ENCODE data around the gene OPCML. TPM values are rescaled to one million over a fixed set of nuclear protein-coding genes. Genes with fewer than 3 reads are reported as not detected.

Gene OPCML
- total and polyA plus RNA-seq, 2 experiments from 2014 or later: 1.2 to 4.4 TPM

DNA sequence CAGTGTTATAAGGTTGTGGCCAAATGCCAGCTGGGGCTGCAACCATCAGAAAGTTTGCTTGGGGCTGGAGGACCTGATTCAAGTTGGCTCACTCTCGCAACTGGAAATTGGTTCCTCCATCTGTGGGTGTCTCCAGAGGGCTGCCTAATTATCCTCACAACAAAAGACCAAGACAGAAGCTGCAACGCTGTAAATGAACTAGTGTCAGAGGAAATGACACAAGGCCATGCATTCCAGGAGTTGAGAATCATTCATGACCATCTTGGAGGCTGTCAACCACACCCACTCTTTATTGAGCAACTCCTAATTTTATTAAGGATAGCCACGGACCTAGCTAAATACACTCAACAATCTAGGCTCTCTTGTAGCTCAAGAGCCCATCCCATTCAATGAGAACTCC lies 1060.8 kb downstream of the OPCML start:
- H3K36me3 Mint-ChIP-seq (ENCODE audit: low read depth): no peaks in the 10 kb centered on the region
- no peak for DNase-seq (ENCODE audit: low spot score)
- no peak overlapping the region for H3K4me2 ChIP-seq

DNA sequence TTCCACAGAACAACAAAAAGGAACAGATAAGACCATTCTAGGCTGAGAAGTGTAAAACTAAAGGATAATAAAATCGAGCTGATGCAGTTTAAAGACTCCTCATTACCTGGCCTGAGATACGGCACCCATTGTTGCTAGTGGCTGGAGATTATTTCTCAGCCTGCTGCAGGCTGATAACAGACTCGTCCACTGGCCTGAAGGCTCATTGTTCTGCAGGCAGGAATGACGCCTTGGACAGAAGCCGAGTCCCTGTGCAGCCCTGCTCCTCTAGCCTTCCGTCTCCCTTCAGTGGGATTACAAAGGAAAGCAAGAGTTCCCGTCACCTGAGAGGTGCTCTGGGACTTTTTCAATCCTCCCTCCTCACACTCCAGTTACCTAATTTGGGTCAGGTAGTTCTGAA lies 1065.3 kb downstream of the OPCML start:
- Histone ChIP-seq H3K9me2 (ENCODE audit: insufficient read depth) (no peaks in the 10 kb centered on the region), H3K27me3 (ENCODE audit: insufficient read depth) (no peaks in the 10 kb centered on the region)
- TF ChIP-seq ZNF114 (CRISPR knock-in tag; IDR thresholded peaks at IDR 0.05): no peak
- TF ChIP-seq, protein P1, sequence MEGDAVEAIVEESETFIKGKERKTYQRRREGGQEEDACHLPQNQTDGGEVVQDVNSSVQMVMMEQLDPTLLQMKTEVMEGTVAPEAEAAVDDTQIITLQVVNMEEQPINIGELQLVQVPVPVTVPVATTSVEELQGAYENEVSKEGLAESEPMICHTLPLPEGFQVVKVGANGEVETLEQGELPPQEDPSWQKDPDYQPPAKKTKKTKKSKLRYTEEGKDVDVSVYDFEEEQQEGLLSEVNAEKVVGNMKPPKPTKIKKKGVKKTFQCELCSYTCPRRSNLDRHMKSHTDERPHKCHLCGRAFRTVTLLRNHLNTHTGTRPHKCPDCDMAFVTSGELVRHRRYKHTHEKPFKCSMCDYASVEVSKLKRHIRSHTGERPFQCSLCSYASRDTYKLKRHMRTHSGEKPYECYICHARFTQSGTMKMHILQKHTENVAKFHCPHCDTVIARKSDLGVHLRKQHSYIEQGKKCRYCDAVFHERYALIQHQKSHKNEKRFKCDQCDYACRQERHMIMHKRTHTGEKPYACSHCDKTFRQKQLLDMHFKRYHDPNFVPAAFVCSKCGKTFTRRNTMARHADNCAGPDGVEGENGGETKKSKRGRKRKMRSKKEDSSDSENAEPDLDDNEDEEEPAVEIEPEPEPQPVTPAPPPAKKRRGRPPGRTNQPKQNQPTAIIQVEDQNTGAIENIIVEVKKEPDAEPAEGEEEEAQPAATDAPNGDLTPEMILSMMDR (conservative IDR thresholded peaks at IDR 0.05; ENCODE audit: low read depth in 2 of 2): no peak
- TF ChIP-seq ZNF331 (CRISPR knock-in tag; IDR thresholded peaks at IDR 0.05; ENCODE audit: low read depth): no peak
- TF ChIP-seq STAT1 (IDR thresholded peaks at IDR 0.05; ENCODE audit: unreplicated experiment): no peak
- TF ChIP-seq, protein P2, sequence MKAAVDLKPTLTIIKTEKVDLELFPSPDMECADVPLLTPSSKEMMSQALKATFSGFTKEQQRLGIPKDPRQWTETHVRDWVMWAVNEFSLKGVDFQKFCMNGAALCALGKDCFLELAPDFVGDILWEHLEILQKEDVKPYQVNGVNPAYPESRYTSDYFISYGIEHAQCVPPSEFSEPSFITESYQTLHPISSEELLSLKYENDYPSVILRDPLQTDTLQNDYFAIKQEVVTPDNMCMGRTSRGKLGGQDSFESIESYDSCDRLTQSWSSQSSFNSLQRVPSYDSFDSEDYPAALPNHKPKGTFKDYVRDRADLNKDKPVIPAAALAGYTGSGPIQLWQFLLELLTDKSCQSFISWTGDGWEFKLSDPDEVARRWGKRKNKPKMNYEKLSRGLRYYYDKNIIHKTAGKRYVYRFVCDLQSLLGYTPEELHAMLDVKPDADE (IDR thresholded peaks at IDR 0.05): no peak
- TF ChIP-seq EZH2phosphoT487 (IDR thresholded peaks at IDR 0.05; ENCODE audit: unreplicated experiment): no peak
- TF ChIP-seq, protein P3, sequence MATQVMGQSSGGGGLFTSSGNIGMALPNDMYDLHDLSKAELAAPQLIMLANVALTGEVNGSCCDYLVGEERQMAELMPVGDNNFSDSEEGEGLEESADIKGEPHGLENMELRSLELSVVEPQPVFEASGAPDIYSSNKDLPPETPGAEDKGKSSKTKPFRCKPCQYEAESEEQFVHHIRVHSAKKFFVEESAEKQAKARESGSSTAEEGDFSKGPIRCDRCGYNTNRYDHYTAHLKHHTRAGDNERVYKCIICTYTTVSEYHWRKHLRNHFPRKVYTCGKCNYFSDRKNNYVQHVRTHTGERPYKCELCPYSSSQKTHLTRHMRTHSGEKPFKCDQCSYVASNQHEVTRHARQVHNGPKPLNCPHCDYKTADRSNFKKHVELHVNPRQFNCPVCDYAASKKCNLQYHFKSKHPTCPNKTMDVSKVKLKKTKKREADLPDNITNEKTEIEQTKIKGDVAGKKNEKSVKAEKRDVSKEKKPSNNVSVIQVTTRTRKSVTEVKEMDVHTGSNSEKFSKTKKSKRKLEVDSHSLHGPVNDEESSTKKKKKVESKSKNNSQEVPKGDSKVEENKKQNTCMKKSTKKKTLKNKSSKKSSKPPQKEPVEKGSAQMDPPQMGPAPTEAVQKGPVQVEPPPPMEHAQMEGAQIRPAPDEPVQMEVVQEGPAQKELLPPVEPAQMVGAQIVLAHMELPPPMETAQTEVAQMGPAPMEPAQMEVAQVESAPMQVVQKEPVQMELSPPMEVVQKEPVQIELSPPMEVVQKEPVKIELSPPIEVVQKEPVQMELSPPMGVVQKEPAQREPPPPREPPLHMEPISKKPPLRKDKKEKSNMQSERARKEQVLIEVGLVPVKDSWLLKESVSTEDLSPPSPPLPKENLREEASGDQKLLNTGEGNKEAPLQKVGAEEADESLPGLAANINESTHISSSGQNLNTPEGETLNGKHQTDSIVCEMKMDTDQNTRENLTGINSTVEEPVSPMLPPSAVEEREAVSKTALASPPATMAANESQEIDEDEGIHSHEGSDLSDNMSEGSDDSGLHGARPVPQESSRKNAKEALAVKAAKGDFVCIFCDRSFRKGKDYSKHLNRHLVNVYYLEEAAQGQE (IDR thresholded peaks at IDR 0.05; ENCODE audit: unreplicated experiment): no peak
- TF ChIP-seq JUNB (IDR thresholded peaks at IDR 0.05; ENCODE audit: unreplicated experiment): no peak
- no peak for TF ChIP-seq NANOG (IDR thresholded peaks at IDR 0.05; ENCODE audit: borderline replicate concordance)

More for the DNA sequence above, 1060.8 kb downstream of the OPCML start:
- H3K4me1 ChIP-seq (ENCODE audit: insufficient read depth): no peaks in the 10 kb centered on the region
- Mint-ChIP-seq H3K27me3 (ENCODE audit: insufficient read depth, low read depth, poor library complexity) (no peaks in the 10 kb centered on the region), H3K4me3 (no peak overlapping the region), H3K9me3 (peaks cover 4% of the 10 kb centered on the region; the same call in 1 of the 3 replicates), H3K27ac (no peak overlapping the region), H3K4me1 (no peaks in the 10 kb centered on the region; the same call in 2 of the 3 replicates)
- no peak overlapping the region for H2AFZ ChIP-seq
- no peaks in the 10 kb centered on the region for H3K36me3 ChIP-seq (ENCODE audit: insufficient read depth)
- H4K20me1 ChIP-seq (replicated peaks; ENCODE audit: insufficient read depth): no peaks in the 10 kb centered on the region
- H3F3A ChIP-seq (replicated peaks; ENCODE audit: low read depth): no peaks in the 10 kb centered on the region
- 0 out of 2 replicates have a peak, but pooled peaks cover 4% of the 10 kb centered on the region for H3K9me2 ChIP-seq (ENCODE audit: insufficient read depth)
- H3K4me3 ChIP-seq: no peak overlapping the region
- H3K79me2 ChIP-seq (replicated peaks; ENCODE audit: insufficient read depth): no peaks in the 10 kb centered on the region
- H3K27ac ChIP-seq (ENCODE audit: low read depth): no peak overlapping the region
- no peak for TF ChIP-seq EZH2phosphoT487 (IDR thresholded peaks at IDR 0.05; ENCODE audit: unreplicated experiment)
- ATAC-seq: no peak
- H3K27me3 ChIP-seq (ENCODE audit: insufficient read depth): no peaks in the 10 kb centered on the region

More for the DNA sequence above, 1065.3 kb downstream of the OPCML start:
- Histone ChIP-seq H3K79me2 (replicated peaks; ENCODE audit: insufficient read depth) (no peaks in the 10 kb centered on the region), H3K4me3 (no peak overlapping the region), H3K36me3 (ENCODE audit: insufficient read depth) (no peaks in the 10 kb centered on the region), H3K4me2 (no peak overlapping the region), H3K27ac (ENCODE audit: low read depth) (no peak overlapping the region), H2AFZ (0 out of 2 replicates have a peak overlapping the region, but pooled peaks have one; percentile 32), H3F3A (replicated peaks; ENCODE audit: low read depth) (no peaks in the 10 kb centered on the region), H3K4me1 (ENCODE audit: insufficient read depth) (no peaks in the 10 kb centered on the region), H4K20me1 (replicated peaks; ENCODE audit: insufficient read depth) (no peaks in the 10 kb centered on the region)
- H3K4me1 Mint-ChIP-seq: no peaks in the 10 kb centered on the region; the same call in 2 of the 3 replicates
- peak; percentile 42; the same call in 2 of the 3 replicates for ATAC-seq
- no peak overlapping the region for H3K27ac Mint-ChIP-seq
- no peak overlapping the region for H3K4me3 Mint-ChIP-seq
- peaks cover 1% of the 10 kb centered on the region for H3K27me3 Mint-ChIP-seq (ENCODE audit: insufficient read depth, low read depth, poor library complexity)
- no peak for DNase-seq (ENCODE audit: low spot score)
- H3K36me3 Mint-ChIP-seq (ENCODE audit: low read depth): no peaks in the 10 kb centered on the region
- H3K9me3 Mint-ChIP-seq: peaks cover under 1% of the 10 kb centered on the region; the same call in 1 of the 3 replicates

All from GM23338 (cell line).